GM11168 (cell line): ENCODE results near the gene SMIM35.
"Not testable (repeated sequence)": the region's sequence is repeated elsewhere in the genome, so short reads cannot be mapped to it uniquely, and the experiment has no call there.

Experiments used
- in situ Hi-C: fragments of 300-500 bp; cut with MboI; formaldehyde crosslinking; loops from one replicate; pipeline ENCODE4 v1.12.0; 2022; ENCODE audit warnings: low sequenced_read_pairs; ENCODE audit not compliant: unreplicated experiment

The SMIM35 gene

GRCh38 chr11:118008271-118008911, 78.4 kb downstream of the SMIM35 start:
- in situ Hi-C loops: no loop called here

DNA sequence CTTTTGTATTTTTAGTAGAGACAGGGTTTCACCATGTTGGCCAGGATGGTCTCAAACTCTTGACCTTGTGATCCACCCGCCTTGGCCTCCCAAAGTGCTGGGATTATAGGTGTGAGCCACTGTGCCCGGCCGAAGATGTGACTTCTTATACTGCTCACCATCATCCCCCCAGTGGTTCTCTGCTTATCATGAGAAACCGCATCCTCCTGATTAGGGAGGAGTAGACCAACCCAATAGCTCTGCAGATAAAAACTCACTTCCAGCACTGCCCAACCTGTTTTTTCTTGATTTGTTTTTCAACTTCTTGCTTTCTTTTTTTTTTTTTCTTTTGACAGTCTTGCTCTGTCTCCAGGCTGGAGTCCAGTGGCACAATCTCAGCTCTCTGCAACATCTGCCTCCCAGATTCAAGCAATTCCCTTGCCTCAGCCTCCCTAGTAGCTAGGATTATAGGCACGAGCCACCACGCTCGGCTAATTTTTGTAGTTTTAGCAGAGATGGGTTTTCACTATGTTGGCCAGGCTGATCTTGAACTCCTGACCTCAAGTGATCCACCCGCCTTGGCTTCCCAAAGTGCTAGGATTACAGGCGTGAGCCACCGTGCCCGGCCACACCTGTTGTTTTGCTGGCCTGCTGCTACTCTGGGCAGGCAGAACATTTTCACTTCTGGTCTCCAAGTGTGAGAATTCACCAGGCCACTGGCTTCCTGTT, 79.0 kb downstream of the SMIM35 start:
- in situ Hi-C loops: not testable (repeated sequence)

GRCh38 chr11:118007040-118007439, 79.7 kb downstream of the SMIM35 start:
- in situ Hi-C loops: no loop called here

DNA sequence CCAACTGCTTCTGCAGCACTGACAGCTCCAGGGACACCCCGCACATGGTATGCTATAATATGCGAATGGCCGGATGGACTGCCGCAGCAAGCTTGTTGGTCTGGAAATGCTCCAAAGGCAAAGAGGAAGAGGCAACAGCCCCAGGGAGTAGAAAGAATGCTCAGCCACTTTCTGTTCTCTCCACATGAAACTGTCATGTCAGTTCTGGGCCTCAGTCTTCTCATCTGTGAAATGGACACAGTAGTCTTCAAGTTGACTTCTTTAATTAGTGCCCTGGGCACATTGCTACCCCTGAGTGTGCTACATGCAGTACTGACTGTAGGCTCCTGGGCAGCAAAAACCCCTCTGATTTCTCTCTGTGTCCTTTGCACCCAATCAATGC, 80.6 kb downstream of the SMIM35 start:
- in situ Hi-C loops: no loop called here

- in situ Hi-C loops: no loop called here
These were observed 81.3 kb downstream of the SMIM35 start for GRCh38 chr11:118005224-118006152.

DNA sequence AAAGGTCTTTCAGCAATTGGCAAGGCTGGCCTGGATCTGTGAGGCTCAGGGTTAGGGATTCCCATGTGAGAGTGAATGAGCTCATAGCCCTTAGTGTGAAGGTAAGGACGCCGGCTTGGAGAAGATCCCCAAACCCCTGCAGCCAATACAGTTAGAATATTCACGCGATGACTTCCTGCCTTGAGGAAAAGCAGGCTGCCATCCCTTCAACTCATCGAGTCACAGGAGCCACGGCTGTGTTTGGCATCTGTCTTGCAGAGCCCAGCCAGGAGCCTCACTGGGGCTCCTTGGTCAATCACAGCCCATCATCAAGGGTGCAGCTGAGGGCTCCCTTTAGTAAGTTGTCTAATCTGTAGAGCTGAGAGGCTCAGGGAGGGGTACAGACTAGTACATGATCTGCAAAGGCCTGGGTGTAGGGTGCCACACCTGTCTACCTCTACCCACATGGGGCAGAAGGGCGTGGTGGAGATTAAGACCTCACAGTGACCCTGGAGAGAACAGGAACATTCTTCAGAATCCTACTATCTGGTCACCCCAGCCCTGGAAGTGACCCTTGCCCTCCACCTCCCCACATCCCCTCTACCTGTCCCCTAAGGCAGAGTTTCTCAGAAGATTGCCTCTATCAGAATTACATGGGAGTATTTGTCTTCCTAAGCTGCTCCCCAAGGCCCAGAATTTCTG, 82.1 kb downstream of the SMIM35 start:
- in situ Hi-C loops: no loop called here

DNA sequence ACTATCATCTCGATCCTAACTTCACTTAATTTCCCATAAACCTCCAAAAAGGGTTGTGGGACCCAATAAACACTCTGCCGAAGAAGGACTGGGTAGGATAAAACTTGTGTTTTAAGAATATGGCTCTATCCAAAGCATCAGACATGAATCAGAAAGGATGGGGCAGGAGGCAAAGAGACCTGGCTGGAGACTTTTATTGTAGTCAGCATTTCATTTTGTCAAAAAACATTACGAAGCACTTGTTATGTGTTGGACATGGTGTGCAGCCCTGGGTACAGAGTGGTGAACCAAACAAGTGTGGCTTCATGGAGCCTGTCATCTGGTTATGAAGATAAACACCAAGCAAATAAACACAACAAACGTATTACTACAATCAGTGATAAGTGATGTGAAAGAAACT, 83.3 kb downstream of the SMIM35 start:
- in situ Hi-C loops: no loop called here

GRCh38 chr11:118002541-118003423, 84.0 kb downstream of the SMIM35 start:
- in situ Hi-C loops: no loop called here

DNA sequence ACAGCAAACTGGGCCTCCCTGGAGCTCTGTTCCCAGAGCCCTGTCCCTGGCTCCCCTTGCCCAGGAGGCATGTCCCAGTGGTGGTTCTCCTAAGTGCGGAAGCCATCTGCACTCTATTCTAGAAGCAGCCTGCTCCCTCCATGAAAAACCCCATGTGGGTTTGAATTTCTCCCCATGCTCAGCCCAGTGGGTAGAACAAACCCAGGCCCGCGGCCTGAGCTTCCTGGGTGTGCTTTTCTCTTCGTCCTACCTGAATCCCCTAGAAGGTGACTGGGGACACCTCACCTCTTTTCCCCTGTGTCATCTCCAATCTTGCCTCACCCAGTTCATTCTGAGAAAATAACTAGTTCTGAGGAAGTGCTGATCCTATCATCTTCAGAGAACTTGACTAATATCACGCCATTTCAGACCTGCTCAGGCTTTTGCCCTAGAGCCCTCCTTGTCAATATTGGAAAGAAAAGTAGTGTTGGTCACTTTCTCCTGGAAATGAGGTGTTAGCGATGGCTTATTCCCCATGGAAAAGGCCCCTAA, 84.7 kb downstream of the SMIM35 start:
- in situ Hi-C loops: no loop called here

GRCh38 chr11:118001494-118001971, 85.2 kb downstream of the SMIM35 start:
- in situ Hi-C loops: no loop called here

DNA sequence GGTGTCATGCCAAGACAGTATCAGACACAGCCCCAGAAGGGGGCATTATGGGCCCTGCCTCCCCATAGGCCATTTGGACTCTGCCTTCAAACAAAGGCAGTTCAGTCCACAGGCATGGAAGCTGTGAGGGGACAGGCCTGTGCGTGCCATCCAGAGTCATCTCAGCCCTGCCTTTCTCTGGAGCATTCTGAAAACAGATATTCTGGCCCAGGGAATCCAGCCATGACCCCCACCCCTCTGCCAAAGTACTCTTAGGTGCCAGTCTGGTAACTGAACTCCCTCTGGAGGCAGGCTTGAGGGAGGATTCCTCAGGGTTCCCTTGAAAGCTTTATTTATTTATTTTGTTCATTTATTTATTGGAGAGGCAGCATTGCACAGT, 85.9 kb downstream of the SMIM35 start:
- in situ Hi-C loops: no loop called here

GRCh38 chr11:118000067-118000849, 86.5 kb downstream of the SMIM35 start:
- in situ Hi-C loops: no loop called here

DNA sequence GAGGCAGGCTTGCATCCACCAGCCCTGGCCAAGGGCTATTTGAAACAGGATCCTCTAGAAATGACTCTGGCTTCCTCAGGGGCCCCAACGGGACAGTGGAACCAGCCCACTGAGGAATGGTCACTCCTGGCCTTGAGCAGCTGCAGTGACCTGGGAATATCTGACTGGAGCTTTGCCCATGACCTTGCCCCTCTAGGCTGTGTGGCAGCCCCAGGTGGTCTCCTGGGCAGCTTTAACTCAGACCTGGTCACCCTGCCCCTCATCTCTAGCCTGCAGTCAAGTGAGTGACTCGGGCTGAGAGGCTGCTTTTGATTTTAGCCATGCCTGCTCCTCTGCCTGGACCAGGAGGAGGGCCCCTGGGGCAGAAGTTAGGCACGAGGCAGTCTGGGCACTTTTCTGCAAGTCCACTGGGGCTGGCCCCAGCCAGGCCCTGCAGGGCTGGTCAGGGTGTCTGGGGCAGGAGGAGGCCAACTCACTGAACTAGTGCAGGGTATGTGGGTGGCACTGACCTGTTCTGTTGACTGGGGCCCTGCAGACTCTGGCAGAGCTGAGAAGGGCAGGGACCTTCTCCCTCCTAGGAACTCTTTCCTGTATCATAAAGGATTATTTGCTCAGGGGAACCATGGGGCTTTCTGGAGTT, 87.3 kb downstream of the SMIM35 start:
- in situ Hi-C loops: no loop called here

- in situ Hi-C loops: no loop called here
These were observed 88.0 kb downstream of the SMIM35 start for GRCh38 chr11:117998664-117999353.

DNA sequence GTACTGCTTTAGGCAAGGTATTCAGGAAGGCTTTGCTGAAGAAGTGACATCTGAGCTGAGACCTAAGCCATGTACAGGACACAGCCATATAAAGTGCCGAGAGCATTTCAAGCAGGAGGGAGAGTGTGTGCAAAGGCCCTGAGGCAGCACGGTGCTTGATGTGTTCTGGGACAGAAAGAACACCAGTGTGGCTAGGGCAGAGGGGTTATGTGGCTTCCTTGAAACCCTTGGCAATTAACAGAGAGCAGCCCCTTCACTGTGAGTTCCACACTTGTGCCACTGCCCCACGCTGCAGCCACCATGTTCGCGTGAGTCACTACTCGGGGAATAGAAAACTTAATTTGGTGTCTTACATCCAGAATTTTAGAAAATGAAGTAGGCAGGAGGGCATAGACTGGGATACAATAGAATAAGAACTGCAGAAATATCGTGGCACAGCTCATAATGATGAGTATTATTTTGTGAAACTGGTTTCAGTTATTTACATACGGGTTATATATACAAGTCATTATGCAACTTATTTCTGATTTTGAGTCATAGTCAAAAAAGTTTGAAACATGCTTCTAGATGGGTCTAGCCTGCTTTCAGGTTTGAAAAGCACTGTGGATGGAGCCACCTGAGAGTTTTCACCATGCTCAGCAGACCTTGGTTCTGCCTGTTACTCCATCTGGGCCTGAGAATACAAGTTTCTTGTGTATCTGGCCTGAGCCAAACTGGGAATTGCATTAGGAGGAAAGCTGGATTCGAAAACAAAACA, 88.8 kb downstream of the SMIM35 start:
- in situ Hi-C loops: no loop called here

GRCh38 chr11:117997406-117997805, 89.4 kb downstream of the SMIM35 start:
- in situ Hi-C loops: no loop called here

GRCh38 chr11:117996058-117996457, 90.7 kb downstream of the SMIM35 start:
- in situ Hi-C loops: no loop called here
